NCI-H187 treated with DMSO at 0.1 percent for 48 hours (cell line): Measurements from ENCODE around the gene STON2.
A peak's percentile ranks its signal among the peaks of the same experiment; 100 is the strongest.

Experiments
- DNase-seq: peaks from one replicate; lab custom pipeline; 2025; lab: John Stamatoyannopoulos, UW

The STON2 gene

DNA sequence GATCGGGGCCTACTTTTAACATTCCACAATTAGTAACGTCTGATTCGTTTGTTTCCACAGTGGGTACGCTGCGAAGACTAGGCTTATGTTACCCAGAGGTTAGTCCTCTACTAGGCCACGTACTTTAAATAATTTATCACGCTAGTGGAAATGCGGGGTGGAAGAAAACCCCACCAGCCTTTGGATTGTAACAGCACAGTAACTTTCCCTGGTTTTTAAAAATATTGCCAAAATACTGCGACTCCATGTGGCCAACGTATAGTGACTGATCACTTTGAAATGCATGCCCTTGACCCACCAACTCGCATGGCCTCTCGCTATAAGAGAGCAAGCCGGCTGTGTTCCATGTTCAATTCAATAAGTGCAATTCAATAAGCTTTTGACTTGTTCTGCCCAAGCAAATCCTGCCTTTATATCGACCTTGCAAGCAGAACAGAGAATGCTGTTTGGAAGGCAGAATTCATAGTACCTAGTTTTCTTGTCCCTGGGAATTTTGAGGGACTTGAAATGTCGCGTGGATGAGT lies 178.5 kb downstream of the STON2 start:
- DNase-seq: no peak

DNA sequence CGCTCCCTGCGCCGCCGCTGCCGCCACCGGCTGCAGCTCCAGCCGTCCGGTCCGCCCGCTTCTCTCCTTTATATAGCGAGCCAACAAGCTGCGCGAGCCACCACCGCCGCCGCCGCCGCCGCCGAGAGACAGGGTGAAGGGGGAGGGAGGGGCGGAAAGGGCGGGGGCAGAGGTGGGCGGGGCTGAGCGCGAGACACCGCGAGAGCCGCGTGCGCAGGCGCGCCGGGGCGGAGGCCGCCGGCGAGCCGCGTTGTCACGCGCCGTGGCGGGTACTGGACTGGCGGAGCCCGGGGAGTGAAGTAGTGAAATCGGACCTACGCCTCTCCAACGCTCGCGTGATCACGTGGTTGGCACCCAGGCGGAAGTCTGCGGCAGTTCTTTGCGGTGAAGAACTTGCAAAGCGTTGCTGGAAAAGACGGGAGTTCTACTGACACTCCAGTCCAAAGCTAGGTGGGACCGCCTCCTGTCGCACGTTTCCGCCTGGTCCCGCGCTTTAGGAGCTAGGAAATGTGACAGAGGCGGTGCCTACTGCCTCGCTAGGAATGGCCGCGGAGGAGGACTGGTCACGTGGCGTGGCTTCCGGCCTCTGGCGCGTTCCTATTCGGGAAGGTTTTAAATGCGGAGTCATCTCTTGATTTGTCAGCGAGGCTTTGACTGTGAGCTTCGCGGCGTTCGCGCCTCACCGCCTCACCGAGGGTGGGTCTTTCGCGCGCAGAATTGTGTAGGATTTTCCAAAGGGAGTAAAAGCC lies 179.1 kb downstream of the STON2 start, which contains the start of gene GTF2A1:
Gene GTF2A1, minus strand, starts transcription at position 130 of the 749 bp plus-strand sequence. CDS start 441 bp downstream, outside the sequence.
- DNase-seq: peak; percentile 83

DNA sequence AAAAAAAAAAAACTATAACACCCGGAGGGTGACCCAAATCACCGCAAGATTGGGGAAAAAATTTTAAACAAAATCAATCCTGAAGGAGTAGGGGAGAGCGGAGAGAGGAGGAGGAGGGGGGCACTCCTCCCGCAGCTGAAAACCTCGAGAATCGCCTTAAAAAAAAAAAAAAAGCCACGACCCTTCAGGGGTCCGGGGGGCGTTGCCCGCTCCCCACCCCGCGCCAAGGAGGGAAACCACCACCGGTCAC lies 179.6 kb downstream of the STON2 start:
- DNase-seq: no peak

DNA sequence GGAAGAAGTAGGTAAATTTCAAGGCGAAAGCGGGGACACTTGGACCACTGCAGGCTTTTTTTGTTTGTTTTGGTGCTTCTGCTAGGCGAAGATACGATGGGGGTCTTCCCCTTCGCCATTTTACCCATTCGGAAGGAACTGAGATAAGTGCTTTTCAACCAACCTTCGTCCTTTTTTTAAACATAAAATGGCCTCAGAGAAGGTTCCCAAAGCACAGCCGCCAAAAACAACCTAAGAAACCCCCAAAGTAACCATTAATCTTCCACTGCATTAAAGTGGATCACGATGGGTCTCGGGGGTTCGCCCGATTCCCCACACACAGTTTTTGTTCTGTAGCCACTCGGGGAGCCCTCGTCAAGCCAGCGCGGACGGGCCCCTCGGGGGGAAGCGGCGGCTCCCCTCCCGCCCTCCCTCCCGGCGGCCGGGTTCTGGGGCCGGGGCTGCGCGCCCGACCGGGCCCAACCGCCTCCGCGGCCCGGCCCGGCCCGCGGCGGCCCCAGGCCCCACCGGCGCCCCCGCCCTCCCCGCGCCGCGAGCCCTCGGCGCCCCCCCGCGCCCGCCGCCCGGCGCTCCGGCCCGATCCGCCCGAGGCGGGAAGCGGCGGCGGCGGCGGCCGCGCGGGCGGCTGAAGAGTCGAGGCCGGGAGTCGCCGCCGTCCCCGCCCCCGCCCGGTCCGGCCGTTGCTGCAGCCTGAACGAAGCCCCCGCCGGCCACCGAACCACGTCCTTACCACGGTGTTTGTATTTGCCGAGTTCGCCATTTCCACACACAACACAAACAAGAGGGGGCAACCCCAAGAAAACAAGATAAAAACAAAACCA lies 180.2 kb downstream of the STON2 start:
- DNase-seq: peak; percentile 23

DNA sequence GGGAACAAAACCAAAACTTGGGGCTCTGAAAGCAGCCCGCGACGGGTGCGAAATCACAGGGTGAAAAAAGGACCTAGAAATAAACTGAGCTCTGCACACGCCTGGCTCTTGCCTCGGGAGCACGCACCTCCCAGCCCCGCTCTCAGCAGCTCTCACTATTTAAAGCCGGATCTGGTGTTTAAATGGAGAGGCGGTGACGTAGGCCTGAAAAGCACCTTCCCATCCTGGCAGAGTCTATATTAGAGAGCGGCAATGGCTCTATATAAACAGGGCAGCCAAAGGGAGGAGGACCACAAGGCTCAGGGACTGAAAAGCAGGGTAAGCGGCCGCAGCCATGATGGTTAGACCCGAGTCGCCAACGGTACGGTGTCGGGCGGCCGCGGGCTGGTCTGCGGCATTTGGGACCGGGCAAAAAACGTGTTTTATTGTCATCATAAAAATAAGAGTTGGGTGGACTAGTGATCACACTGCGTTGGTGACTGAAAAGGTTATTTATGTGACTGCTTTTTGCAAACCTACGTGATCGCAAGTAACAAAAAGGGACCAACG lies 180.8 kb downstream of the STON2 start:
- DNase-seq: peak; percentile 97

DNA sequence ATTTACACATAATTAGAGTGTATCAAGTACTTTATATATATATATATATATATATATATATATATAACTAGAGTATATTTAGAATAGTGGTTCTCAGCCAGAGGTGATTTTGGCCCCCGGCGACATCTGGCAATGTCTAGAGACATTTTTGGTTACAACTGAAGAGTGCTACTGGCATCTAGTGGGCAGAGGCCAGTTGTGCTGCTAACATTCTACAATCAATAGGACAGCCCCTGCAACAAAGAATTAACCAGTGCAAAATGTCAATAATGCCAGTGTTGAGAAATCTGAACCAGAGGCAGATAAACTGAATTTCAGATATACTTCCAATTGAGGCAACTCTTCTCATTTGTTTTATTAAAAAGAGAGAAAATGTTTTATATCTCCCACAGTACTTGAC lies 188.3 kb downstream of the STON2 start:
- no peak for DNase-seq
